K562 (cell line): ENCODE measurements around the gene SND1. TPM values are rescaled to one million over a fixed set of nuclear protein-coding genes. Genes with fewer than 3 reads are reported as not detected.

Experiments
- KDM1A ChIP-seq, 2 experiments: fragments of 450-650 bp; IDR thresholded peaks; 2 replicates each; pipeline ENCODE4 v1.6.1; 2016; ENCODE audit warnings: mild to moderate bottlenecking in 2 of 2
- MTA1 ChIP-seq: fragments of 450-650 bp; IDR thresholded peaks from 2 replicates; pipeline ENCODE4 v1.6.1; 2017; ENCODE audit warnings: borderline replicate concordance
- RHOXF2B ChIP-seq: fragments of 250-450 bp; sonication (Bioruptor Pico); conservative IDR thresholded peaks from 2 replicates; pipeline ENCODE4 v1.5.1; 2021
- ZNF668 ChIP-seq: fragments of 250-450 bp; sonication (Bioruptor Pico); IDR thresholded peaks from 2 replicates; pipeline ENCODE4 v1.8.0; 2022; ENCODE audit warnings: mild to moderate bottlenecking, inconsistent platforms
- polyA plus RNA-seq, 8 experiments: library from polyadenylated mRNA; depleted of rRNA in 4 of 8; stranded (reverse) in 5 of 8; unstranded in 3 of 8; fragments of >200 nt; fragmentation: Nextera tagmentation in 2 of 8; fragmentation: Illumina TruSeq in 1 of 8; extraction: Ambion mirVana in 2 of 8; extraction: Trizol in 1 of 8; gene quantifications; 2 replicates each; pipeline versions ENCODE4 v1.2.1 to v1.2.3, GENCODE V29; 2011 to 2014; ENCODE audit warnings: inconsistent platforms in 1 of 8, missing spikeins in 1 of 8
- total RNA-seq, 7 experiments: library from RNA; depleted of rRNA in 6 of 7; stranded (reverse); fragments of >200 nt in 6 of 7; fragmentation: Illumina TruSeq in 2 of 7; extraction: Trizol in 2 of 7; gene quantifications; 2 replicates each; pipeline versions ENCODE4 v1.2.1 to v1.2.3, GENCODE V29; 2011 to 2021; ENCODE audit warnings: low replicate concordance in 1 of 7
- TF ChIP-seq, protein P1 (sequence below): fragments of 200-600 bp; sonication (generic); IDR thresholded peaks from one replicate; pipeline ENCODE4 v1.6.1; 2012; ENCODE audit warnings: mild to moderate bottlenecking, low read depth, low read length, inconsistent platforms
- TF ChIP-seq, protein P2 (sequence below): IDR thresholded peaks from 2 replicates; pipeline ENCODE4 v1.6.1; 2014; ENCODE audit warnings: antibody characterized with exemption
- TF ChIP-seq, protein P3 (sequence below): fragments of 450-650 bp; IDR thresholded peaks from 2 replicates; pipeline ENCODE4 v1.6.1; 2016; ENCODE audit warnings: low read depth

SND1 gene
- total and polyA plus RNA-seq, 9 of the 15 experiments (the other 6 are each of a cell fraction or from before 2014, with no cell fraction given) = 46.5 to 307 (median 191) TPM

DNA sequence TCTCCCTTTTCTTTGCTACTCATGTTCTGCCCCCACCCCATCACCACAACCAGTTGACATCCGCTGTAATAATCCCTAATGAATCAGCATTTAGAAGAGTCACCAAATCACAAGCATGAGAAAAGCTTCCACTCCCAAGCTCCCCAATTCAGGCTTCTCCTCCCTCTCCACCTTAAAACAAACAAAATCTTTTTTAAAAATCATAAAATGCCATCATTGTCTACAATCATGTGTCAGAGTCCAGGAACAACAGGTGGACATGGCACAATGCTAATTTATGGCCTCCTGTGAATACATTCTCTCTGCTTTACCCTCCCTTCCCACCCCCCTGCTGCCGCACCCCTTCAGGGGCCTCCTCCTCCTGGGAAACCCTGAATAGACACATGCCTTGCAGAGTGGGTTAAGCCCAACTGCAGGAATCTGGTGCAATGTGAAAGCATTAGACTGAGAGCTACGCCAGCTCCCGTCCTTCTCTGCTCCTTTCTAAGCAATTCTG lies 375.5 kb downstream of the SND1 start (continued):
- TF ChIP-seq, protein P1, sequence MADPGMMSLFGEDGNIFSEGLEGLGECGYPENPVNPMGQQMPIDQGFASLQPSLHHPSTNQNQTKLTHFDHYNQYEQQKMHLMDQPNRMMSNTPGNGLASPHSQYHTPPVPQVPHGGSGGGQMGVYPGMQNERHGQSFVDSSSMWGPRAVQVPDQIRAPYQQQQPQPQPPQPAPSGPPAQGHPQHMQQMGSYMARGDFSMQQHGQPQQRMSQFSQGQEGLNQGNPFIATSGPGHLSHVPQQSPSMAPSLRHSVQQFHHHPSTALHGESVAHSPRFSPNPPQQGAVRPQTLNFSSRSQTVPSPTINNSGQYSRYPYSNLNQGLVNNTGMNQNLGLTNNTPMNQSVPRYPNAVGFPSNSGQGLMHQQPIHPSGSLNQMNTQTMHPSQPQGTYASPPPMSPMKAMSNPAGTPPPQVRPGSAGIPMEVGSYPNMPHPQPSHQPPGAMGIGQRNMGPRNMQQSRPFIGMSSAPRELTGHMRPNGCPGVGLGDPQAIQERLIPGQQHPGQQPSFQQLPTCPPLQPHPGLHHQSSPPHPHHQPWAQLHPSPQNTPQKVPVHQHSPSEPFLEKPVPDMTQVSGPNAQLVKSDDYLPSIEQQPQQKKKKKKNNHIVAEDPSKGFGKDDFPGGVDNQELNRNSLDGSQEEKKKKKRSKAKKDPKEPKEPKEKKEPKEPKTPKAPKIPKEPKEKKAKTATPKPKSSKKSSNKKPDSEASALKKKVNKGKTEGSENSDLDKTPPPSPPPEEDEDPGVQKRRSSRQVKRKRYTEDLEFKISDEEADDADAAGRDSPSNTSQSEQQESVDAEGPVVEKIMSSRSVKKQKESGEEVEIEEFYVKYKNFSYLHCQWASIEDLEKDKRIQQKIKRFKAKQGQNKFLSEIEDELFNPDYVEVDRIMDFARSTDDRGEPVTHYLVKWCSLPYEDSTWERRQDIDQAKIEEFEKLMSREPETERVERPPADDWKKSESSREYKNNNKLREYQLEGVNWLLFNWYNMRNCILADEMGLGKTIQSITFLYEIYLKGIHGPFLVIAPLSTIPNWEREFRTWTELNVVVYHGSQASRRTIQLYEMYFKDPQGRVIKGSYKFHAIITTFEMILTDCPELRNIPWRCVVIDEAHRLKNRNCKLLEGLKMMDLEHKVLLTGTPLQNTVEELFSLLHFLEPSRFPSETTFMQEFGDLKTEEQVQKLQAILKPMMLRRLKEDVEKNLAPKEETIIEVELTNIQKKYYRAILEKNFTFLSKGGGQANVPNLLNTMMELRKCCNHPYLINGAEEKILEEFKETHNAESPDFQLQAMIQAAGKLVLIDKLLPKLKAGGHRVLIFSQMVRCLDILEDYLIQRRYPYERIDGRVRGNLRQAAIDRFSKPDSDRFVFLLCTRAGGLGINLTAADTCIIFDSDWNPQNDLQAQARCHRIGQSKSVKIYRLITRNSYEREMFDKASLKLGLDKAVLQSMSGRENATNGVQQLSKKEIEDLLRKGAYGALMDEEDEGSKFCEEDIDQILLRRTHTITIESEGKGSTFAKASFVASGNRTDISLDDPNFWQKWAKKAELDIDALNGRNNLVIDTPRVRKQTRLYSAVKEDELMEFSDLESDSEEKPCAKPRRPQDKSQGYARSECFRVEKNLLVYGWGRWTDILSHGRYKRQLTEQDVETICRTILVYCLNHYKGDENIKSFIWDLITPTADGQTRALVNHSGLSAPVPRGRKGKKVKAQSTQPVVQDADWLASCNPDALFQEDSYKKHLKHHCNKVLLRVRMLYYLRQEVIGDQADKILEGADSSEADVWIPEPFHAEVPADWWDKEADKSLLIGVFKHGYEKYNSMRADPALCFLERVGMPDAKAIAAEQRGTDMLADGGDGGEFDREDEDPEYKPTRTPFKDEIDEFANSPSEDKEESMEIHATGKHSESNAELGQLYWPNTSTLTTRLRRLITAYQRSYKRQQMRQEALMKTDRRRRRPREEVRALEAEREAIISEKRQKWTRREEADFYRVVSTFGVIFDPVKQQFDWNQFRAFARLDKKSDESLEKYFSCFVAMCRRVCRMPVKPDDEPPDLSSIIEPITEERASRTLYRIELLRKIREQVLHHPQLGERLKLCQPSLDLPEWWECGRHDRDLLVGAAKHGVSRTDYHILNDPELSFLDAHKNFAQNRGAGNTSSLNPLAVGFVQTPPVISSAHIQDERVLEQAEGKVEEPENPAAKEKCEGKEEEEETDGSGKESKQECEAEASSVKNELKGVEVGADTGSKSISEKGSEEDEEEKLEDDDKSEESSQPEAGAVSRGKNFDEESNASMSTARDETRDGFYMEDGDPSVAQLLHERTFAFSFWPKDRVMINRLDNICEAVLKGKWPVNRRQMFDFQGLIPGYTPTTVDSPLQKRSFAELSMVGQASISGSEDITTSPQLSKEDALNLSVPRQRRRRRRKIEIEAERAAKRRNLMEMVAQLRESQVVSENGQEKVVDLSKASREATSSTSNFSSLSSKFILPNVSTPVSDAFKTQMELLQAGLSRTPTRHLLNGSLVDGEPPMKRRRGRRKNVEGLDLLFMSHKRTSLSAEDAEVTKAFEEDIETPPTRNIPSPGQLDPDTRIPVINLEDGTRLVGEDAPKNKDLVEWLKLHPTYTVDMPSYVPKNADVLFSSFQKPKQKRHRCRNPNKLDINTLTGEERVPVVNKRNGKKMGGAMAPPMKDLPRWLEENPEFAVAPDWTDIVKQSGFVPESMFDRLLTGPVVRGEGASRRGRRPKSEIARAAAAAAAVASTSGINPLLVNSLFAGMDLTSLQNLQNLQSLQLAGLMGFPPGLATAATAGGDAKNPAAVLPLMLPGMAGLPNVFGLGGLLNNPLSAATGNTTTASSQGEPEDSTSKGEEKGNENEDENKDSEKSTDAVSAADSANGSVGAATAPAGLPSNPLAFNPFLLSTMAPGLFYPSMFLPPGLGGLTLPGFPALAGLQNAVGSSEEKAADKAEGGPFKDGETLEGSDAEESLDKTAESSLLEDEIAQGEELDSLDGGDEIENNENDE = no peak
- no peak for TF ChIP-seq ZNF668 (CRISPR knock-in tag)
- TF ChIP-seq, protein P2, sequence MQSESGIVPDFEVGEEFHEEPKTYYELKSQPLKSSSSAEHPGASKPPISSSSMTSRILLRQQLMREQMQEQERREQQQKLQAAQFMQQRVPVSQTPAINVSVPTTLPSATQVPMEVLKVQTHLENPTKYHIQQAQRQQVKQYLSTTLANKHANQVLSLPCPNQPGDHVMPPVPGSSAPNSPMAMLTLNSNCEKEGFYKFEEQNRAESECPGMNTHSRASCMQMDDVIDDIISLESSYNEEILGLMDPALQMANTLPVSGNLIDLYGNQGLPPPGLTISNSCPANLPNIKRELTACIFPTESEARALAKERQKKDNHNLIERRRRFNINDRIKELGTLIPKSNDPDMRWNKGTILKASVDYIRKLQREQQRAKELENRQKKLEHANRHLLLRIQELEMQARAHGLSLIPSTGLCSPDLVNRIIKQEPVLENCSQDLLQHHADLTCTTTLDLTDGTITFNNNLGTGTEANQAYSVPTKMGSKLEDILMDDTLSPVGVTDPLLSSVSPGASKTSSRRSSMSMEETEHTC = no peak
- TF ChIP-seq, protein P3, sequence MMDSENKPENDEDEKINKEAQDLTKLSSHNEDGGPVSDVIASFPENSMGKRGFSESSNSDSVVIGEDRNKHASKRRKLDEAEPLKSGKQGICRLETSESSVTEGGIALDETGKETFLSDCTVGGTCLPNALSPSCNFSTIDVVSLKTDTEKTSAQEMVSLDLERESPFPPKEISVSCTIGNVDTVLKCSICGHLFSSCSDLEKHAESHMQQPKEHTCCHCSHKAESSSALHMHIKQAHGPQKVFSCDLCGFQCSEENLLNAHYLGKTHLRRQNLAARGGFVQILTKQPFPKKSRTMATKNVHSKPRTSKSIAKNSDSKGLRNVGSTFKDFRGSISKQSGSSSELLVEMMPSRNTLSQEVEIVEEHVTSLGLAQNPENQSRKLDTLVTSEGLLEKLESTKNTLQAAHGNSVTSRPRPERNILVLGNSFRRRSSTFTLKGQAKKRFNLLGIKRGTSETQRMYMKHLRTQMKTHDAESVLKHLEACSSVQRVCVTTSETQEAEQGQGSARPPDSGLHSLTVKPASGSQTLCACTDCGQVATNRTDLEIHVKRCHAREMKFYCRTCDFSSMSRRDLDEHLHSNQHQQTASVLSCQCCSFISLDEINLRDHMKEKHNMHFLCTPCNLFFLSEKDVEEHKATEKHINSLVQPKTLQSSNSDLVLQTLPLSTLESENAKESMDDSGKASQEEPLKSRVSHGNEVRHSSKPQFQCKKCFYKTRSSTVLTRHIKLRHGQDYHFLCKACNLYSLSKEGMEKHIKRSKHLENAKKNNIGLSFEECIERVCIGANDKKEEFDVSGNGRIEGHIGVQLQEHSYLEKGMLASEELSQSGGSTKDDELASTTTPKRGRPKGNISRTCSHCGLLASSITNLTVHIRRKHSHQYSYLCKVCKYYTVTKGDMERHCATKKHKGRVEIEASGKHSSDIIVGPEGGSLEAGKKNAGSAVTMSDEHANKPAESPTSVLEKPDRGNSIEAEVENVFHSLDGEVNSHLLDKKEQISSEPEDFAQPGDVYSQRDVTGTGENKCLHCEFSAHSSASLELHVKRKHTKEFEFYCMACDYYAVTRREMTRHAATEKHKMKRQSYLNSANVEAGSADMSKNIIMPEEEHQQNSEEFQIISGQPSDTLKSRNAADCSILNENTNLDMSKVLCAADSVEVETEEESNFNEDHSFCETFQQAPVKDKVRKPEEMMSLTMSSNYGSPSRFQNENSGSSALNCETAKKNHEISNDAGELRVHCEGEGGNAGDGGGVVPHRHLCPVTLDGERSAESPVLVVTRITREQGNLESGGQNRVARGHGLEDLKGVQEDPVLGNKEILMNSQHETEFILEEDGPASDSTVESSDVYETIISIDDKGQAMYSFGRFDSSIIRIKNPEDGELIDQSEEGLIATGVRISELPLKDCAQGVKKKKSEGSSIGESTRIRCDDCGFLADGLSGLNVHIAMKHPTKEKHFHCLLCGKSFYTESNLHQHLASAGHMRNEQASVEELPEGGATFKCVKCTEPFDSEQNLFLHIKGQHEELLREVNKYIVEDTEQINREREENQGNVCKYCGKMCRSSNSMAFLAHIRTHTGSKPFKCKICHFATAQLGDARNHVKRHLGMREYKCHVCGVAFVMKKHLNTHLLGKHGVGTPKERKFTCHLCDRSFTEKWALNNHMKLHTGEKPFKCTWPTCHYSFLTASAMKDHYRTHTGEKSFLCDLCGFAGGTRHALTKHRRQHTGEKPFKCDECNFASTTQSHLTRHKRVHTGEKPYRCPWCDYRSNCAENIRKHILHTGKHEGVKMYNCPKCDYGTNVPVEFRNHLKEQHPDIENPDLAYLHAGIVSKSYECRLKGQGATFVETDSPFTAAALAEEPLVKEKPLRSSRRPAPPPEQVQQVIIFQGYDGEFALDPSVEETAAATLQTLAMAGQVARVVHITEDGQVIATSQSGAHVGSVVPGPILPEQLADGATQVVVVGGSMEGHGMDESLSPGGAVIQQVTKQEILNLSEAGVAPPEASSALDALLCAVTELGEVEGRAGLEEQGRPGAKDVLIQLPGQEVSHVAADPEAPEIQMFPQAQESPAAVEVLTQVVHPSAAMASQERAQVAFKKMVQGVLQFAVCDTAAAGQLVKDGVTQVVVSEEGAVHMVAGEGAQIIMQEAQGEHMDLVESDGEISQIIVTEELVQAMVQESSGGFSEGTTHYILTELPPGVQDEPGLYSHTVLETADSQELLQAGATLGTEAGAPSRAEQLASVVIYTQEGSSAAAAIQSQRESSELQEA = no peak
- TF ChIP-seq RHOXF2B (CRISPR knock-in tag) = no peak
- no peak for TF ChIP-seq KDM1A (IDR thresholded peaks at IDR 0.05)
- no peak for TF ChIP-seq MTA1
